Right cardiac atrium (tissue), 5 donors: Measurements from ENCODE around the gene HSF2. TPM values are rescaled to one million over a fixed set of nuclear protein-coding genes. Genes with fewer than 3 reads are reported as not detected.
A peak's percentile ranks its signal among the peaks of the same experiment; 100 is the strongest.

Experiments
- ATAC-seq, 2 donors: fragments of 200-7000 bp; cut with Tn5 transposase; one replicate each; pipeline versions ENCODE4 v1.8.0 to v1.9.1; 2020; ENCODE audit warnings: moderate library complexity in 2 of 2, mild to moderate bottlenecking in 1 of 2
- DNase-seq, 3 donors: peaks; one replicate each; pipeline ENCODE4 v3.0.0-alpha.2; 2020
- H3K27ac ChIP-seq: one replicate; pipeline ENCODE4 v1.5.1; 2013; ENCODE audit warnings: mild to moderate bottlenecking, low read length, control low read depth, moderate library complexity
- H3K27me3 ChIP-seq: one replicate; pipeline ENCODE4 v1.6.1; 2013; ENCODE audit not compliant: control insufficient read depth, insufficient read depth
- H3K4me1 ChIP-seq: one replicate; pipeline ENCODE4 v1.6.1; 2013; ENCODE audit warnings: low read length; ENCODE audit not compliant: control insufficient read depth, insufficient read depth
- H3K4me3 ChIP-seq: one replicate; pipeline ENCODE4 v1.5.1; 2013; ENCODE audit warnings: low read length, control low read depth
- H3K9me3 ChIP-seq: one replicate; pipeline ENCODE4 v1.6.1; 2013; ENCODE audit warnings: low read length; ENCODE audit not compliant: control insufficient read depth
- WGBS: extraction: QIAGEN DNeasy Blood & Tissue Kit; methylation state at CpG from one replicate; pipeline ENCODE4 v1.1.7; 2013; 5-methylcytosine and 5-hydroxymethylcytosine counted together
- intact Hi-C, 4 donors: fragments of 100-400 bp; cut with DNase I; formaldehyde crosslinking; loops; one replicate each; pipeline versions ENCODE4 v1.11.0 to v1.14.0; 2022 to 2023
- long read RNA-seq, 4 donors: library from polyadenylated mRNA; unstranded; transcript quantifications; one replicate each; pipeline ENCODE4 v2.0.0, GENCODE V29; 2020 to 2021
- polyA plus RNA-seq: library from polyadenylated mRNA; stranded (reverse); fragments of 200-250 nt; gene quantifications from one replicate; pipeline ENCODE4 v1.2.3, GENCODE V29; 2013
- total RNA-seq, 4 donors: library from RNA; stranded (reverse); fragmentation: NEBNext Ultra II Directional; extraction: Animal tissue kit (Norgen Biotek cat#: 25700); gene quantifications; one replicate each; pipeline ENCODE4 v1.2.1, GENCODE V29; 2021
- donor health status: healthy with polysubstance abuse.
- donor health status: DM: no; HTN: yes; CAD: no.
- donor health status: DM: no; HTN: no; CAD: no.
- donor health status: DM: no; HTN: yes; CAD: no; lungs with severe emphysema.
- donor health status: DM: yes; HTN: yes; CAD: no.

HSF2 gene, protein sequence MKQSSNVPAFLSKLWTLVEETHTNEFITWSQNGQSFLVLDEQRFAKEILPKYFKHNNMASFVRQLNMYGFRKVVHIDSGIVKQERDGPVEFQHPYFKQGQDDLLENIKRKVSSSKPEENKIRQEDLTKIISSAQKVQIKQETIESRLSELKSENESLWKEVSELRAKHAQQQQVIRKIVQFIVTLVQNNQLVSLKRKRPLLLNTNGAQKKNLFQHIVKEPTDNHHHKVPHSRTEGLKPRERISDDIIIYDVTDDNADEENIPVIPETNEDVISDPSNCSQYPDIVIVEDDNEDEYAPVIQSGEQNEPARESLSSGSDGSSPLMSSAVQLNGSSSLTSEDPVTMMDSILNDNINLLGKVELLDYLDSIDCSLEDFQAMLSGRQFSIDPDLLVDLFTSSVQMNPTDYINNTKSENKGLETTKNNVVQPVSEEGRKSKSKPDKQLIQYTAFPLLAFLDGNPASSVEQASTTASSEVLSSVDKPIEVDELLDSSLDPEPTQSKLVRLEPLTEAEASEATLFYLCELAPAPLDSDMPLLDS
- total RNA-seq (10 to 100 TPM; 21.6 to 42.9 (median 41.8) TPM), polyA plus RNA-seq (37.3 TPM)
- long read RNA-seq, donor 1, transcript HSF2-201 (13 exons, 2,549 nt): minor isoform, 49 of 146 reads
- long read RNA-seq, donor 1, transcript HSF2-202 (12 exons, 2,643 nt): major isoform, 94 of 146 reads
- long read RNA-seq, donor 1, partial matches to known transcripts: 1 of 146 reads
- long read RNA-seq, donor 1, other reads (novel, unspliced or antisense): 2 of 146 reads
- long read RNA-seq, donor 2, transcript HSF2-201 (13 exons, 2,549 nt): minor isoform, 22 of 61 reads
- long read RNA-seq, donor 2, transcript HSF2-202 (12 exons, 2,643 nt): major isoform, 35 of 61 reads
- long read RNA-seq, donor 2, partial matches to known transcripts: 2 of 61 reads
- long read RNA-seq, donor 2, other reads (novel, unspliced or antisense): 2 of 61 reads
- long read RNA-seq, donor 3, transcript HSF2-202 (12 exons, 2,643 nt): major isoform, 119 of 227 reads
- long read RNA-seq, donor 3, transcript HSF2-201 (13 exons, 2,549 nt): minor isoform, 97 of 227 reads
- long read RNA-seq, donor 3, partial matches to known transcripts: 4 of 227 reads
- long read RNA-seq, donor 3, other reads (novel, unspliced or antisense): 7 of 227 reads
- long read RNA-seq, donor 4, transcript HSF2-202 (12 exons, 2,643 nt): minor isoform, 31 of 69 reads
- long read RNA-seq, donor 4, transcript HSF2-201 (13 exons, 2,549 nt): major isoform, 32 of 69 reads
- long read RNA-seq, donor 4, partial matches to known transcripts: 0 of 69 reads
- long read RNA-seq, donor 4, other reads (novel, unspliced or antisense): 6 of 69 reads

DNA sequence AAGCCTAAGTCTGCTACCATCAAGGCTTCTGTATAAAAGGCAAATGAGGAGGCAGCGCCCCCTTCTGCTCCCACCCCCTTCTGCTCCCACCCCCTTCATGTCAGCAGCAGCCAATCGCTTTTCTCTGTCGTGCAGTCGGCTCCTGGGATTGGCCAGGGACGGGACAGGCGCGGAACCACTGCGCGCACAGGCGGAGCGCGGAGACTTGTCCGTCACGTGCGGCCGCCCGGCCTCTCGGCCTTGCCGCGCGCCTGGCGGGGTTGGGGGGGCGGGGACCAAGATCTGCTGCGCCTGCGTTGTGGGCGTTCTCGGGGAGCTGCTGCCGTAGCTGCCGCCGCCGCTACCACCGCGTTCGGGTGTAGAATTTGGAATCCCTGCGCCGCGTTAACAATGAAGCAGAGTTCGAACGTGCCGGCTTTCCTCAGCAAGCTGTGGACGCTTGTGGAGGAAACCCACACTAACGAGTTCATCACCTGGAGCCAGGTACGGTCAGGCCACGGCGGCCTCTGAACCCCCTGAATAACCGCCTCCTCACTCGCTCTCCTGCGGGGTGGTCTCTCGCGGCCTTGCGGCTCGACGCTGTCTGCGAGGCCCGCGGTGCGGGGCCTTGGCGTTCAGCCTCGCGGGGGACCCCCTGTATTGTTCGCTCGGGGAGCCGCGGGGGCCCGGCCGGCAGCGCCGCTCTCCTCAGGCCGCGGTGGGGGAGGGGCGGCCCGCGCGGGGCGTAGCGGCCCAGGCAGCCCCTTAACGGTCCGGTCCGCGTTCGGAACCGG, at the start of gene HSF2:
Gene HSF2, plus strand, starts transcription at position 305 of the 773 bp plus-strand sequence. Its CDS starts 86 bp downstream, at position 391.
- H3K4me1 ChIP-seq: no peaks in the 10 kb centered on the region
- no peaks in the 10 kb centered on the region for H3K27me3 ChIP-seq
- H3K27ac ChIP-seq: peak within 1 kb of the TSS; percentile 83
- peak within 1 kb of the TSS; percentile 80 for H3K4me3 ChIP-seq
- H3K9me3 ChIP-seq: no peaks in the 10 kb centered on the region
- ATAC-seq (peak; percentile 100), DNase-seq (peak; percentile 97 to 98 (median 98))
- intact Hi-C loops: loop anchor here in 1 of 4 donors (10.0 kb wide), 1 partner anchor 75 kb away; the partner anchor contains the start of gene SERINC1
- WGBS: under 1% methylated on average over 82 of the region's 82 CpGs

DNA sequence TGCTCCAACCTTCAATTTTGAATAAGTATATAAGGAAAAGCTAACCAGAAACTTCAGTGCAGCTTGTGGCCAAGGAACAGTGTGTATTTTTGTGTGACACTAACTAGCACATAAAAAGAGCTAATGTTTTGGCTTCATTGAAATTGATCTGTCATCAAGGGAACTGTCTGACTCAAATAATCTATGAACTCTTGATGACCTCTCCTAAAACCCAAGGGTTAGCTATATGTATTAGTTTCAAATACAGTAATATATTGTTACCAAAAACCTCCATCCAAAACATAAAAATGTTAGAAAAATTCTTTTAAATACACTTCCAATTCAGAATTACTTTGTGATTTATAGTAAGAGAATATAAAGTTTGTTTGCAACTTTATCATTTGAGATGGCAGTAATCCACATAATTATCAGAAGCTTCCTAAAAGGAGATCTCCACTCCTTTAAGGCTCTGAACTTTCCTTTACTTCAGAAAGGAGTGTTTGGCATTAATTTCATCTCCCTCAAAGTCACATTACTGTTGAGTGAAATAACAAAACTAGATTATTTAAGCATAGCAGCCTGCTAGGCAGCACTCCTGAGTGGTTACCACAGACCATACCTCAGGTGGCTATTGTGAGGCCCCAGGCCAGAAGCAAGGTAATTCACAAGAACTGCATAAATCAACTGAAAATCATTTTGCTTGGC, 46.3 kb upstream of the HSF2 start:
- Histone ChIP-seq H3K4me1 (no peaks in the 10 kb centered on the region), H3K4me3 (no peak overlapping the region), H3K27ac (no peak overlapping the region), H3K27me3 (no peaks in the 10 kb centered on the region), H3K9me3 (no peaks in the 10 kb centered on the region)
- DNase-seq (no peak), ATAC-seq (no peak)
- intact Hi-C loops: no loop called here

- H3K4me3 ChIP-seq: no peak overlapping the region
- no peak for ATAC-seq
- H3K27ac ChIP-seq: no peak overlapping the region
- no peaks in the 10 kb centered on the region for H3K9me3 ChIP-seq
- intact Hi-C loops: no loop called here
- H3K27me3 ChIP-seq: no peaks in the 10 kb centered on the region
- no peak for DNase-seq
- H3K4me1 ChIP-seq: no peaks in the 10 kb centered on the region
- WGBS: 76% methylated on average over 11 of the region's 11 CpGs
These were observed 38.6 kb upstream of the HSF2 start for GRCh38 chr6:122360809-122361208.

- intact Hi-C loops: no loop called here
- WGBS: 78% methylated on average over 15 of the region's 15 CpGs
- Histone ChIP-seq H3K4me3 (no peak overlapping the region), H3K27me3 (no peaks in the 10 kb centered on the region), H3K4me1 (no peaks in the 10 kb centered on the region), H3K9me3 (no peaks in the 10 kb centered on the region), H3K27ac (no peak overlapping the region)
- ATAC-seq (no peak), DNase-seq (no peak)
These were observed 38.0 kb upstream of the HSF2 start for GRCh38 chr6:122361314-122361979.

GRCh38 chr6:122363769-122364483, 35.5 kb upstream of the HSF2 start:
- DNase-seq (no peak), ATAC-seq (no peak)
- Histone ChIP-seq H3K27ac (no peak overlapping the region), H3K4me3 (no peak overlapping the region), H3K4me1 (no peaks in the 10 kb centered on the region), H3K27me3 (no peaks in the 10 kb centered on the region), H3K9me3 (no peaks in the 10 kb centered on the region)
- intact Hi-C loops: no loop called here
- WGBS: 76% methylated on average over 6 of the region's 6 CpGs

GRCh38 chr6:122365775-122366403, 33.6 kb upstream of the HSF2 start:
- WGBS: 82% methylated on average over 8 of the region's 8 CpGs
- ATAC-seq (no peak), DNase-seq (no peak)
- intact Hi-C loops: no loop called here
- Histone ChIP-seq H3K27me3 (no peaks in the 10 kb centered on the region), H3K27ac (no peak overlapping the region), H3K9me3 (no peaks in the 10 kb centered on the region), H3K4me1 (no peaks in the 10 kb centered on the region), H3K4me3 (no peak overlapping the region)

GRCh38 chr6:122367171-122367570, 32.3 kb upstream of the HSF2 start:
- DNase-seq: no peak
- Histone ChIP-seq H3K4me3 (no peak overlapping the region), H3K4me1 (no peaks in the 10 kb centered on the region), H3K27ac (no peak overlapping the region), H3K27me3 (no peaks in the 10 kb centered on the region), H3K9me3 (no peaks in the 10 kb centered on the region)
- WGBS: 85% methylated on average over 1 of the region's 1 CpG
- intact Hi-C loops: no loop called here
- no peak for ATAC-seq

- WGBS: 72% methylated on average over 1 of the region's 1 CpG
- ATAC-seq (no peak), DNase-seq (no peak)
- no peaks in the 10 kb centered on the region for H3K9me3 ChIP-seq
- no peaks in the 10 kb centered on the region for H3K4me1 ChIP-seq
- H3K27ac ChIP-seq: no peak overlapping the region
- intact Hi-C loops: no loop called here
- H3K27me3 ChIP-seq: no peaks in the 10 kb centered on the region
- no peak overlapping the region for H3K4me3 ChIP-seq
These were observed 29.9 kb upstream of the HSF2 start for GRCh38 chr6:122369536-122369935.

GRCh38 chr6:122372647-122373046, 26.8 kb upstream of the HSF2 start:
- ATAC-seq: no peak
- intact Hi-C loops: no loop called here
- no peak overlapping the region for H3K27ac ChIP-seq
- H3K27me3 ChIP-seq: no peaks in the 10 kb centered on the region
- DNase-seq: no peak
- 14% methylated on average over 2 of the region's 2 CpGs for WGBS
- no peaks in the 10 kb centered on the region for H3K9me3 ChIP-seq
- H3K4me3 ChIP-seq: no peak overlapping the region
- H3K4me1 ChIP-seq: no peaks in the 10 kb centered on the region
